ENCODE measurements around the gene HMGB3. TPM values are rescaled to one million over a fixed set of nuclear protein-coding genes. Genes with fewer than 3 reads are reported as not detected.

Gene HMGB3
- total RNA-seq, 1 experiment from 2014 or later, result 373 TPM

DNA sequence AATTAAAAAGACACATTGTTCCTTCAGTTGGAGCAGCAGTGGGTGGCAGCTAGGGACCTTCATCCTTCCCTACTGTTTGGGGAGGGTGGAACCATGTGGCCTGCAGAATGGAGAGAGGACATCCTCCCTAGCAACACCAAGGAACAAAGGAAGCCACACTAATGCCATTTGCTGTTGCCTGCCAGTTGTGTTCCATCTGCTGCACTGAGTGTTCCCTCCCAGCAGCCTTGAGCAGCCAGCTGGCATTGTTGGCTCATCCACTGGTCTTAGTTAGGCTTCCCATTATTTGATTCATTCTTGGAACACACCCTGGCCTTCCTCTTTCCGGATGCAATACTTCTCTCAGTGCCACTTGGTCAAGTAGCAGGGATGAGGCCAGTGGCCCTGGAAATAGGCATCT is 25.0 kb upstream of the HMGB3 start:
- H4K5ac ChIP-seq (ENCODE audit: insufficient read length, low read depth, low read length), result no peak overlapping the region
- H3K4me3 Mint-ChIP-seq, result no peak overlapping the region
- no peak overlapping the region for H3K27ac ChIP-seq (ENCODE audit: insufficient read length, low read depth, low read length)
- H3K4me1 Mint-ChIP-seq, result peaks cover 0 to 12% of the 10 kb centered on the region in 2 experiments
- no peak overlapping the region for H2BK20ac ChIP-seq (ENCODE audit: low read depth, low read length, poor library complexity, severe bottlenecking)
- H3K9me3 ChIP-seq (ENCODE audit: control insufficient read depth, low read depth, low read length), result no peaks in the 10 kb centered on the region
- H3K36me3 Mint-ChIP-seq (ENCODE audit: insufficient read depth in 1 of 3, low read depth in 3 of 3), result peaks cover 0 to 4% (median 0%) of the 10 kb centered on the region in 3 experiments; a peak in 4 of 7 replicates
- no peak overlapping the region for H3K23ac ChIP-seq (ENCODE audit: insufficient read length, low read depth, low read length)
- H3K27me3 Mint-ChIP-seq (ENCODE audit: low read depth), result 0 out of 2 replicates have a peak, but pooled peaks cover 2% of the 10 kb centered on the region
- no peak overlapping the region for H3K4me2 ChIP-seq (ENCODE audit: insufficient read depth, insufficient read length, low read length)
- H3K18ac ChIP-seq (ENCODE audit: insufficient read length, low read depth, low read length), result no peak overlapping the region
- H3K56ac ChIP-seq (ENCODE audit: insufficient read length, low read depth, low read length), result no peak overlapping the region
- H3K9ac ChIP-seq (ENCODE audit: extremely low read depth, insufficient read length, low read length), result no peak overlapping the region
- H3K4ac ChIP-seq (ENCODE audit: low read depth, low read length), result no peak overlapping the region
- DNase-seq, result no peak
- H3K79me2 ChIP-seq (ENCODE audit: insufficient read depth, low read length), result no peaks in the 10 kb centered on the region
- no peaks in the 10 kb centered on the region for H3K27me3 ChIP-seq (ENCODE audit: insufficient read depth, low read length)
- no peak overlapping the region for H2AK5ac ChIP-seq (ENCODE audit: insufficient read length, low read length)
- H3K79me1 ChIP-seq (ENCODE audit: insufficient read depth, low read depth, low read length, poor library complexity, severe bottlenecking), result no peaks in the 10 kb centered on the region
- no peak overlapping the region for H2BK120ac ChIP-seq (ENCODE audit: low read depth, low read length, poor library complexity, severe bottlenecking)
- H3K27ac Mint-ChIP-seq, result no peak overlapping the region
- H3T11ph ChIP-seq (ENCODE audit: low read length), result no peak overlapping the region
- H3K4me1 ChIP-seq (ENCODE audit: insufficient read depth, low read length), result no peaks in the 10 kb centered on the region; the same call in 1 of the 2 replicates
- H4K91ac ChIP-seq (ENCODE audit: insufficient read length, low read depth, low read length), result no peak overlapping the region
- H3K9me3 Mint-ChIP-seq, result peaks cover 50 to 64% of the 10 kb centered on the region in 2 experiments
- H3K14ac ChIP-seq (ENCODE audit: insufficient read depth, low read length), result no peak overlapping the region
- TF ChIP-seq, protein P1, sequence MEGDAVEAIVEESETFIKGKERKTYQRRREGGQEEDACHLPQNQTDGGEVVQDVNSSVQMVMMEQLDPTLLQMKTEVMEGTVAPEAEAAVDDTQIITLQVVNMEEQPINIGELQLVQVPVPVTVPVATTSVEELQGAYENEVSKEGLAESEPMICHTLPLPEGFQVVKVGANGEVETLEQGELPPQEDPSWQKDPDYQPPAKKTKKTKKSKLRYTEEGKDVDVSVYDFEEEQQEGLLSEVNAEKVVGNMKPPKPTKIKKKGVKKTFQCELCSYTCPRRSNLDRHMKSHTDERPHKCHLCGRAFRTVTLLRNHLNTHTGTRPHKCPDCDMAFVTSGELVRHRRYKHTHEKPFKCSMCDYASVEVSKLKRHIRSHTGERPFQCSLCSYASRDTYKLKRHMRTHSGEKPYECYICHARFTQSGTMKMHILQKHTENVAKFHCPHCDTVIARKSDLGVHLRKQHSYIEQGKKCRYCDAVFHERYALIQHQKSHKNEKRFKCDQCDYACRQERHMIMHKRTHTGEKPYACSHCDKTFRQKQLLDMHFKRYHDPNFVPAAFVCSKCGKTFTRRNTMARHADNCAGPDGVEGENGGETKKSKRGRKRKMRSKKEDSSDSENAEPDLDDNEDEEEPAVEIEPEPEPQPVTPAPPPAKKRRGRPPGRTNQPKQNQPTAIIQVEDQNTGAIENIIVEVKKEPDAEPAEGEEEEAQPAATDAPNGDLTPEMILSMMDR (conservative IDR thresholded peaks at IDR 0.05), result no peak
- H2BK12ac ChIP-seq (ENCODE audit: insufficient read length, low read depth, low read length), result no peak overlapping the region
- H2AFZ ChIP-seq (ENCODE audit: low read length), result no peak overlapping the region
- no peak overlapping the region for H2BK5ac ChIP-seq (ENCODE audit: insufficient read length, low read length)
- no peaks in the 10 kb centered on the region for H4K20me1 ChIP-seq (ENCODE audit: control insufficient read depth, insufficient read depth, insufficient read length)
- no peaks in the 10 kb centered on the region for H3K23me2 ChIP-seq (ENCODE audit: insufficient read length, low read depth, low read length, poor library complexity, severe bottlenecking)
- no peak overlapping the region for H2BK15ac ChIP-seq (ENCODE audit: low read depth, low read length)
- no peak overlapping the region for H4K8ac ChIP-seq (replicated peaks; ENCODE audit: insufficient read length, low read depth, low read length)
- no CpG with 5 or more reads among the region's 1 CpG for WGBS (ENCODE audit: extremely low coverage, insufficient read length, low lambda C conversion rate)
